Panc1 (cell line): ENCODE data around the gene DPYD.

Experiments
- POLR2AphosphoS5 ChIP-seq: IDR thresholded peaks from 2 replicates; pipeline ENCODE4 v1.6.1; 2012; ENCODE audit warnings: mild to moderate bottlenecking, low read depth, low read length, moderate library complexity
- SIN3A ChIP-seq: IDR thresholded peaks from 2 replicates; pipeline ENCODE4 v1.6.1; 2012; ENCODE audit warnings: low read depth, mild to moderate bottlenecking, low read length, moderate library complexity, borderline replicate concordance; ENCODE audit not compliant: insufficient read depth
- TF ChIP-seq, protein P1 (sequence below): fragments of 450-650 bp; IDR thresholded peaks from 2 replicates; pipeline ENCODE4 v1.5.1; 2017; ENCODE audit warnings: mild to moderate bottlenecking
- TF ChIP-seq, protein P2 (sequence below), 2 experiments: IDR thresholded peaks; 2 replicates each; pipeline ENCODE4 v1.6.1; 2011 to 2012; ENCODE audit warnings: low read depth in 2 of 2, control low read depth in 1 of 2, low read length in 1 of 2, mild to moderate bottlenecking in 1 of 2, moderate library complexity in 1 of 2; ENCODE audit not compliant: insufficient read depth in 1 of 2

- TF ChIP-seq, protein P1, sequence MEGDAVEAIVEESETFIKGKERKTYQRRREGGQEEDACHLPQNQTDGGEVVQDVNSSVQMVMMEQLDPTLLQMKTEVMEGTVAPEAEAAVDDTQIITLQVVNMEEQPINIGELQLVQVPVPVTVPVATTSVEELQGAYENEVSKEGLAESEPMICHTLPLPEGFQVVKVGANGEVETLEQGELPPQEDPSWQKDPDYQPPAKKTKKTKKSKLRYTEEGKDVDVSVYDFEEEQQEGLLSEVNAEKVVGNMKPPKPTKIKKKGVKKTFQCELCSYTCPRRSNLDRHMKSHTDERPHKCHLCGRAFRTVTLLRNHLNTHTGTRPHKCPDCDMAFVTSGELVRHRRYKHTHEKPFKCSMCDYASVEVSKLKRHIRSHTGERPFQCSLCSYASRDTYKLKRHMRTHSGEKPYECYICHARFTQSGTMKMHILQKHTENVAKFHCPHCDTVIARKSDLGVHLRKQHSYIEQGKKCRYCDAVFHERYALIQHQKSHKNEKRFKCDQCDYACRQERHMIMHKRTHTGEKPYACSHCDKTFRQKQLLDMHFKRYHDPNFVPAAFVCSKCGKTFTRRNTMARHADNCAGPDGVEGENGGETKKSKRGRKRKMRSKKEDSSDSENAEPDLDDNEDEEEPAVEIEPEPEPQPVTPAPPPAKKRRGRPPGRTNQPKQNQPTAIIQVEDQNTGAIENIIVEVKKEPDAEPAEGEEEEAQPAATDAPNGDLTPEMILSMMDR, result no peak
- TF ChIP-seq, protein P2, sequence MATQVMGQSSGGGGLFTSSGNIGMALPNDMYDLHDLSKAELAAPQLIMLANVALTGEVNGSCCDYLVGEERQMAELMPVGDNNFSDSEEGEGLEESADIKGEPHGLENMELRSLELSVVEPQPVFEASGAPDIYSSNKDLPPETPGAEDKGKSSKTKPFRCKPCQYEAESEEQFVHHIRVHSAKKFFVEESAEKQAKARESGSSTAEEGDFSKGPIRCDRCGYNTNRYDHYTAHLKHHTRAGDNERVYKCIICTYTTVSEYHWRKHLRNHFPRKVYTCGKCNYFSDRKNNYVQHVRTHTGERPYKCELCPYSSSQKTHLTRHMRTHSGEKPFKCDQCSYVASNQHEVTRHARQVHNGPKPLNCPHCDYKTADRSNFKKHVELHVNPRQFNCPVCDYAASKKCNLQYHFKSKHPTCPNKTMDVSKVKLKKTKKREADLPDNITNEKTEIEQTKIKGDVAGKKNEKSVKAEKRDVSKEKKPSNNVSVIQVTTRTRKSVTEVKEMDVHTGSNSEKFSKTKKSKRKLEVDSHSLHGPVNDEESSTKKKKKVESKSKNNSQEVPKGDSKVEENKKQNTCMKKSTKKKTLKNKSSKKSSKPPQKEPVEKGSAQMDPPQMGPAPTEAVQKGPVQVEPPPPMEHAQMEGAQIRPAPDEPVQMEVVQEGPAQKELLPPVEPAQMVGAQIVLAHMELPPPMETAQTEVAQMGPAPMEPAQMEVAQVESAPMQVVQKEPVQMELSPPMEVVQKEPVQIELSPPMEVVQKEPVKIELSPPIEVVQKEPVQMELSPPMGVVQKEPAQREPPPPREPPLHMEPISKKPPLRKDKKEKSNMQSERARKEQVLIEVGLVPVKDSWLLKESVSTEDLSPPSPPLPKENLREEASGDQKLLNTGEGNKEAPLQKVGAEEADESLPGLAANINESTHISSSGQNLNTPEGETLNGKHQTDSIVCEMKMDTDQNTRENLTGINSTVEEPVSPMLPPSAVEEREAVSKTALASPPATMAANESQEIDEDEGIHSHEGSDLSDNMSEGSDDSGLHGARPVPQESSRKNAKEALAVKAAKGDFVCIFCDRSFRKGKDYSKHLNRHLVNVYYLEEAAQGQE (IDR thresholded peaks at IDR 0.05; ENCODE audit: insufficient read depth in 1 of 2, low read depth in 2 of 2, low read length in 1 of 2), result no peak
- TF ChIP-seq SIN3A, result no peak
- TF ChIP-seq POLR2AphosphoS5, result no peak
These were observed 456.5 kb downstream of the DPYD start for GRCh38 chr1:97464305-97464704.
